ENCODE measurements around the gene KDM4B. TPM values are rescaled to one million over a fixed set of nuclear protein-coding genes. Genes with fewer than 3 reads are reported as not detected.

KDM4B gene
- total RNA-seq, 6 experiments from 2014 or later, result 17.0 to 27.2 (median 20.3) TPM

DNA sequence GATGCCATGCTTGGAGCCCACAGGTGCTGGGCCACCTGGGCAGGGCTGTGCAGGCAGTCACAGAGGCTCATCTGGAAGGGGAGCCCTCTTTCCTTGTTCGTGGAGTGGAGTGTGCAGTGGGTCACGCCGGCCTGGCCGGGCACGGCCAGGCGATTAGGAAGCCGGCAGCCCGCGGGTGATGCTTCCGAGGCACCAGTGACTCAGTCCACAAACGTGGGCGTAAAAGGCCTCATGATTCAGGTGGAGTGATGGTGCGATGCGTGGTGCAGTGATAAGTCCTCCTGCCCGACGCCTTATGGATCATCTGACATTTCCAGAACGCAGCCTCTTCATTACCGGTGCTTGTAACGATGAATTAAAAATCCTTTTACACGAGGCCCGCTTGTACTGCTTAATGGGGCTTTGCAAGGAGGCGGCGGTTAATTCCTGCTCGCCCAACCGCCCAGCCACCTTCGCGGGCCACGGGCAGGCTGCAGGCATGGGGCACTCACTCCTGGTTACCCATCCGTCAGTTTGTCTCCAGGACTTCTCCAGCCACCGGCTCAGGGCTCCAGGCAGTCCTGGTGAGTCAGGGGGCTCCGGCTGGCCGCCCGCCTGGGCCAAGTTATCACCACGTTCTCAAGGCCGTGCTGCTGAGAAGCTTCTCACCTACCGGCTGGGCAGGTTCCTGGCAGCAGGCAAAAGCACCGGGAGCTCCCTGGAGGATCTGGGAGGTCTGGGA lies 172.4 kb downstream of the KDM4B start:
- TF ChIP-seq, protein P1, sequence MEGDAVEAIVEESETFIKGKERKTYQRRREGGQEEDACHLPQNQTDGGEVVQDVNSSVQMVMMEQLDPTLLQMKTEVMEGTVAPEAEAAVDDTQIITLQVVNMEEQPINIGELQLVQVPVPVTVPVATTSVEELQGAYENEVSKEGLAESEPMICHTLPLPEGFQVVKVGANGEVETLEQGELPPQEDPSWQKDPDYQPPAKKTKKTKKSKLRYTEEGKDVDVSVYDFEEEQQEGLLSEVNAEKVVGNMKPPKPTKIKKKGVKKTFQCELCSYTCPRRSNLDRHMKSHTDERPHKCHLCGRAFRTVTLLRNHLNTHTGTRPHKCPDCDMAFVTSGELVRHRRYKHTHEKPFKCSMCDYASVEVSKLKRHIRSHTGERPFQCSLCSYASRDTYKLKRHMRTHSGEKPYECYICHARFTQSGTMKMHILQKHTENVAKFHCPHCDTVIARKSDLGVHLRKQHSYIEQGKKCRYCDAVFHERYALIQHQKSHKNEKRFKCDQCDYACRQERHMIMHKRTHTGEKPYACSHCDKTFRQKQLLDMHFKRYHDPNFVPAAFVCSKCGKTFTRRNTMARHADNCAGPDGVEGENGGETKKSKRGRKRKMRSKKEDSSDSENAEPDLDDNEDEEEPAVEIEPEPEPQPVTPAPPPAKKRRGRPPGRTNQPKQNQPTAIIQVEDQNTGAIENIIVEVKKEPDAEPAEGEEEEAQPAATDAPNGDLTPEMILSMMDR (IDR thresholded peaks at IDR 0.05), result no peak
- Mint-ChIP-seq H3K27ac (no peak overlapping the region), H3K4me3 (no peak overlapping the region), H3K9me3 (no peaks in the 10 kb centered on the region), H3K36me3 (ENCODE audit: low read depth) (peaks cover 12% of the 10 kb centered on the region), H3K4me1 (ENCODE audit: low read depth) (no peaks in the 10 kb centered on the region), H3K27me3 (ENCODE audit: insufficient read depth) (peaks cover 5% of the 10 kb centered on the region)
- DNase-seq, result no peak

DNA sequence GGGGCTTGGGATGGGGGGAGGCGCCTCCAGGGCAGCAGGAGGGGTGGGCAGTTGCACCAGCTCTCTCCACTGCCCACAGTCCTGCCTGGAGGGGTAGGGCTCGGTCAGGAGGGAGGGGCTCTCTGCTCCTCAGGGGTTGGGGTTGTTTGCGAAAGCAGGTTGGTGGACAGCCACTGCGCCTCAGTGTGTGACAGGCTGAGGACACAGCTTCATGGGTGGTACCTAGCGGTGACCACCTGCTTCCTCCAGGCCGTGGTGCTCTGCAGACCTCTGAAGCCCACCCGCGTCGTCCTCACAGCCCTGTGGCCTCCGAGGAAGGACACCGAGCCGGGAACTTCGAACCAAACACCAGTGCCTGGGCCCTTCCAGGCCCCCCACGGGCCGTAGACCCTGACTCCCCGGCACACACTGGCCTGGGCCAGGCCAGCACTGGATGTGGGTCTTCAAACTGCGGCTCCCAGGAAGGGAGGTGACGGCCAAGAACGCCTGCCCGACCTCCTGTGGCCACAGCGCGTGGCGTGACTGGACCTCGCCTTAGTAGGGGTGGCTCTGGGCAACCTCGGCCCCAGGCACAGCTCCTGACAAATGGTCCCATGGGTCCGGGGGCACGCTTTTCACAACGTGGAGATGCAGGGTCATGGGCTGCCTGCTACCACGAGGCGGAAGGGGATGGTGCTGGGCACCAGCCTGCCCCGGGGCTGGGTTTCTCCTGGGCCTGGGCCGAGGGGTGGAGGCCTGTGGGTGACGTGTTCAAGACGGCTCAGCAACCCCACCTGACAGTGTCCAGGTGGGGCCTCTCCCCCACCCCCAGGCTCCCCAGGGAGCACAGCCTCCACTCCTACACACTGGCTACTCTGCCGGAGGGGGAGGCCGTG lies 173.2 kb downstream of the KDM4B start:
- Mint-ChIP-seq H3K9me3 (no peaks in the 10 kb centered on the region), H3K36me3 (ENCODE audit: low read depth) (peaks cover 16% of the 10 kb centered on the region), H3K4me1 (ENCODE audit: low read depth) (no peaks in the 10 kb centered on the region), H3K27ac (no peak overlapping the region), H3K4me3 (no peak overlapping the region), H3K27me3 (ENCODE audit: insufficient read depth) (peaks cover 5% of the 10 kb centered on the region)
- DNase-seq, result no peak
- TF ChIP-seq, protein P1 (IDR thresholded peaks at IDR 0.05), result no peak

DNA sequence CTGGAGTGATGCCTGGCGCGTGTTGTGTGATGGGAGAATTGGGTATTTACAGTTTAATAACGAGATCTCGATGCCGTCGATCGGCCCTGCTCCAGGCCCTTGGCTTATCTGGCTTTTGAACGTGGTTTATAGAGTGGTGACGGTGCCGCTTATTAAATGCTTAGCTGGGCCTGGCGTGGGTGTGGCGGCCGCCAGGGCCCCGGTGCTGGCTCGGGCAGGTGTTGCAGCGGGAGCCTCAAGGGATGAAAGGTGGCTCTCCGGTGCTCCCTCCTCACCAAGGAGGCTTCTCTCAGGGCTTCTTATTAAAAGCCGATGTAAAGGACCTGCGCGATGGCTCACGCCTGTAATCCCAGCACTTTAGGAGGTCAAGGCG lies 173.8 kb downstream of the KDM4B start:
- no peak for DNase-seq
- Mint-ChIP-seq H3K4me3 (no peak overlapping the region), H3K27me3 (ENCODE audit: insufficient read depth) (peaks cover 5% of the 10 kb centered on the region), H3K27ac (no peak overlapping the region), H3K36me3 (ENCODE audit: low read depth) (peaks cover 17% of the 10 kb centered on the region), H3K4me1 (ENCODE audit: low read depth) (no peaks in the 10 kb centered on the region), H3K9me3 (no peaks in the 10 kb centered on the region)
- TF ChIP-seq, protein P1 (IDR thresholded peaks at IDR 0.05), result no peak

DNA sequence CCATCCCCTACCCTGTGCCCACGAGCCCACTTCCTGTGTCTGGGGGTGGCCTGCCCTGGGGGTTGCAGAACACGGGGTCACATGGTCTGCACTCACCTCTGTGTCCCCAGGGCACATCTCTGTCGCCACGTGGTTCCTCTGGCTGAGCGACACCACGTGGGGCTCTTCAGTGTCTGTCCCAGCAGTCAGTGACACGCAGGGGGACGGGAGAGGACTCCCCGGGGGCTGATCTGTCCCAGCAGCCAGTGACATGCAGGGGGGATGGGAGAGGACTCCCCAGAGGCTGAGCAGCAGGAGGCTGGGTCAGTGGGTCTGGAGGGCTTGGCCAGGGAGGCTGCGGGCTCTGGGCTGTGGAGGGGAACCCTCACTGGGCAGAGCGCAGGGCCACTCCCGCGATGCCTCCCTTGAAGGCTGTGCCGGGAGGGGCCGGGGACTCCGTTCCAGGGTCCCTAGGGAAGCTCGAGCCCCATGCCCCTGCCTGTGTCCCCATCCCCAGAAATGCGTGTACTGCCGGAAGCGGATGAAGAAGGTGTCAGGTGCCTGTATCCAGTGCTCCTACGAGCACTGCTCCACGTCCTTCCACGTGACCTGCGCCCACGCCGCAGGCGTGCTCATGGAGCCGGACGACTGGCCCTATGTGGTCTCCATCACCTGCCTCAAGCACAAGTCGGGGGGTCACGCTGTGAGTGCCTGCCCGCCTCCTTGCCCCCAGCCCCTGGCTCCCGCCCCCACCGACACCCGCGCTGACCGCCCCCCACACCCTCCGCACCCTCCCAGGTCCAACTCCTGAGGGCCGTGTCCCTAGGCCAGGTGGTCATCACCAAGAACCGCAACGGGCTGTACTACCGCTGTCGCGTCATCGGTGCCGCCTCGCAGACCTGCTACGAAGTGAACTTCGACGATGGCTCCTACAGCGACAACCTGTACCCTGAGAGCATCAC lies 174.8 kb downstream of the KDM4B start:
- no peak for DNase-seq
- peaks cover 5% of the 10 kb centered on the region for H3K27me3 Mint-ChIP-seq (ENCODE audit: insufficient read depth)
- no peaks in the 10 kb centered on the region for H3K4me1 Mint-ChIP-seq (ENCODE audit: low read depth)
- H3K9me3 Mint-ChIP-seq, result no peaks in the 10 kb centered on the region
- TF ChIP-seq, protein P1 (IDR thresholded peaks at IDR 0.05), result no peak
- no peak overlapping the region; the same call in 1 of the 2 replicates for H3K4me3 Mint-ChIP-seq
- peaks cover 13% of the 10 kb centered on the region for H3K36me3 Mint-ChIP-seq (ENCODE audit: low read depth)
- H3K27ac Mint-ChIP-seq, result no peak overlapping the region

DNA sequence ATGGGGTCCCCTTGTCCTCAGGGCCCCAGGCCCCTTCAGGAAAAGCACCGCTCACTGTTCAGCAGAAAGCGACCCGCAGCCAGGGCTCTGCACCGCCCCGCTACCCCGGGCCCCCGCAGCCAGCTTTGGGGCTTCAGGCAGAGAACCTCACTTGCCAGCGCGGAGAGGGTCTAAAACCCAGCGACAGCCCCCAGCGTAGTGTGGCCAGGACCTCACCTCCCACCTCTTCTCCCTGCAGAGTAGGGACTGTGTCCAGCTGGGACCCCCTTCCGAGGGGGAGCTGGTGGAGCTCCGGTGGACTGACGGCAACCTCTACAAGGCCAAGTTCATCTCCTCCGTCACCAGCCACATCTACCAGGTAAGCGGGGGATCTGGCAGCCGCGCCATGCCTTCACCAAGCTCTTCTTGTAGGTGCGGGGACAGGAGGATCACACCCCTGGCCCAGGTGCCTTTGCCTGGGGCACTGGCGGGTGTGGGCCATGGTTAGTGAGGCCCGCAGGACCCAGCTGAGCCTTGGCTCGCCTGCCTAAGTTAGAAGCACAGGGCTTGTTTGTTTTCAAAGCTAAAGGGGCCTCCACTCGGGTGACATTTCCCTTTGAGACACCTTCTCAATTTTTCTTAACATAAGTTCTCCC lies 175.7 kb downstream of the KDM4B start:
- H3K27ac Mint-ChIP-seq, result no peak overlapping the region
- H3K27me3 Mint-ChIP-seq (ENCODE audit: insufficient read depth), result peaks cover 9% of the 10 kb centered on the region
- H3K4me1 Mint-ChIP-seq (ENCODE audit: low read depth), result no peaks in the 10 kb centered on the region
- no peaks in the 10 kb centered on the region for H3K9me3 Mint-ChIP-seq
- no peak overlapping the region for H3K4me3 Mint-ChIP-seq
- no peak for DNase-seq
- H3K36me3 Mint-ChIP-seq (ENCODE audit: low read depth), result peaks cover 6% of the 10 kb centered on the region
- TF ChIP-seq, protein P1 (IDR thresholded peaks at IDR 0.05), result no peak

Data from HFFc6 (cell line).